Activated T-helper 1 cell treated with anti-CD3 and anti-CD28 coated beads, Interleukin-12 subunit alpha, Interleukin-12 subunit beta, Interleukin-2, Interleukin-4 antibody, amounts not matched to agents 30 ng/mL and 10 ng/mL and 1 ng/mL, durations not matched to agents 14 hours and 24 hours and 36 hours (primary cell): ENCODE results near the gene NFX1. TPM values are rescaled to one million over a fixed set of nuclear protein-coding genes. Genes with fewer than 3 reads are reported as not detected.
"Not testable (repeated sequence)": the region's sequence is repeated elsewhere in the genome, so short reads cannot be mapped to it uniquely, and the experiment has no call there.

Experiments used
- DNase-seq: peaks from one replicate; pipeline ENCODE4 v3.0.0; 2021; ENCODE audit warnings: low spot score
- H3K27ac Mint-ChIP-seq: one replicate; pipeline ENCODE4 v1.8.0; 2021; ENCODE audit warnings: mild to moderate bottlenecking, mixed read lengths
- H3K27me3 Mint-ChIP-seq: one replicate; pipeline ENCODE4 v1.8.0; 2022; ENCODE audit warnings: mild to moderate bottlenecking, moderate library complexity, mixed read lengths; ENCODE audit not compliant: insufficient read depth
- H3K36me3 Mint-ChIP-seq: one replicate; pipeline ENCODE4 v1.8.0; 2021; ENCODE audit warnings: low read depth, mixed read lengths
- H3K4me1 Mint-ChIP-seq: one replicate; pipeline ENCODE4 v1.8.0; 2021; ENCODE audit warnings: low read depth, mixed read lengths
- H3K4me3 Mint-ChIP-seq: one replicate; pipeline ENCODE4 v1.8.0; 2021; ENCODE audit warnings: mild to moderate bottlenecking, moderate library complexity, mixed read lengths
- H3K9me3 Mint-ChIP-seq: one replicate; pipeline ENCODE4 v1.8.0; 2021; ENCODE audit warnings: mixed read lengths
- intact Hi-C: fragments of 100-400 bp; cut with micrococcal nuclease; formaldehyde crosslinking; loops from one replicate; pipeline ENCODE4 v1.15.1; 2024
- total RNA-seq: library from RNA; stranded (reverse); gene quantifications from 2 replicates; pipeline ENCODE4 v1.2.3, GENCODE V29; 2022

Gene NFX1
- total RNA-seq, 1 donor from 2014 or later, result 37.6 TPM

- intact Hi-C loops, result loop anchor here (1.0 to 2.0 kb wide), 2 partner anchors 14 to 30 kb away; partner anchors contain the start of gene NFX1
- no peak for DNase-seq
- H3K36me3 Mint-ChIP-seq, result peaks cover 49% of the 10 kb centered on the region
- no peak overlapping the region for H3K4me3 Mint-ChIP-seq
- peaks cover 13% of the 10 kb centered on the region for H3K4me1 Mint-ChIP-seq
- H3K9me3 Mint-ChIP-seq, result no peaks in the 10 kb centered on the region
- no peaks in the 10 kb centered on the region for H3K27me3 Mint-ChIP-seq
- peak overlapping the region; percentile 53 for H3K27ac Mint-ChIP-seq
Observed at GRCh38 chr9:33320568-33321261, 30.4 kb downstream of the NFX1 start.

- Mint-ChIP-seq H3K4me3 (no peak overlapping the region), H3K36me3 (peaks cover 52% of the 10 kb centered on the region), H3K4me1 (no peaks in the 10 kb centered on the region), H3K27ac (no peak overlapping the region), H3K9me3 (no peaks in the 10 kb centered on the region), H3K27me3 (no peaks in the 10 kb centered on the region)
- intact Hi-C loops, result no loop called here
- DNase-seq, result no peak
Observed at GRCh38 chr9:33329117-33329563, 38.8 kb downstream of the NFX1 start.

- Mint-ChIP-seq H3K4me3 (no peak overlapping the region), H3K9me3 (no peaks in the 10 kb centered on the region), H3K27ac (no peak overlapping the region), H3K36me3 (peaks cover 51% of the 10 kb centered on the region), H3K4me1 (no peaks in the 10 kb centered on the region), H3K27me3 (no peaks in the 10 kb centered on the region)
- no peak for DNase-seq
- intact Hi-C loops, result no loop called here
Observed at GRCh38 chr9:33329979-33330378, 39.7 kb downstream of the NFX1 start.

- no peaks in the 10 kb centered on the region for H3K27me3 Mint-ChIP-seq
- no peaks in the 10 kb centered on the region for H3K9me3 Mint-ChIP-seq
- H3K4me3 Mint-ChIP-seq, result no peak overlapping the region
- no peak overlapping the region for H3K27ac Mint-ChIP-seq
- no peaks in the 10 kb centered on the region for H3K4me1 Mint-ChIP-seq
- intact Hi-C loops, result no loop called here
- DNase-seq, result no peak
- H3K36me3 Mint-ChIP-seq, result peaks cover 53% of the 10 kb centered on the region
Observed at GRCh38 chr9:33331377-33331891, 41.1 kb downstream of the NFX1 start.

- peaks cover 54% of the 10 kb centered on the region for H3K36me3 Mint-ChIP-seq
- H3K4me1 Mint-ChIP-seq, result no peaks in the 10 kb centered on the region
- no peak overlapping the region for H3K27ac Mint-ChIP-seq
- no peaks in the 10 kb centered on the region for H3K9me3 Mint-ChIP-seq
- no peak for DNase-seq
- intact Hi-C loops, result no loop called here
- H3K4me3 Mint-ChIP-seq, result no peak overlapping the region
- no peaks in the 10 kb centered on the region for H3K27me3 Mint-ChIP-seq
Observed at GRCh38 chr9:33332011-33332410, 41.7 kb downstream of the NFX1 start.

- intact Hi-C loops, H3K4me1 Mint-ChIP-seq, H3K27ac Mint-ChIP-seq, DNase-seq, H3K4me3 Mint-ChIP-seq, H3K9me3 Mint-ChIP-seq, H3K27me3 Mint-ChIP-seq: not testable (repeated sequence)
- peaks cover 58% of the 10 kb centered on the region for H3K36me3 Mint-ChIP-seq
Observed at GRCh38 chr9:33332956-33333355, 42.6 kb downstream of the NFX1 start.

GRCh38 chr9:33340186-33340585 is 49.9 kb downstream of the NFX1 start:
- Mint-ChIP-seq H3K27me3 (no peaks in the 10 kb centered on the region), H3K4me1 (peaks cover 20% of the 10 kb centered on the region), H3K27ac (no peak overlapping the region), H3K9me3 (peaks cover 26% of the 10 kb centered on the region), H3K4me3 (no peak overlapping the region), H3K36me3 (peaks cover 49% of the 10 kb centered on the region)
- DNase-seq, result no peak
- intact Hi-C loops, result no loop called here

GRCh38 chr9:33341182-33341581 is 50.9 kb downstream of the NFX1 start:
- H3K4me1 Mint-ChIP-seq, result peaks cover 20% of the 10 kb centered on the region
- intact Hi-C loops, result no loop called here
- peaks cover 51% of the 10 kb centered on the region for H3K36me3 Mint-ChIP-seq
- no peak overlapping the region for H3K4me3 Mint-ChIP-seq
- no peak for DNase-seq
- peaks cover 26% of the 10 kb centered on the region for H3K9me3 Mint-ChIP-seq
- H3K27ac Mint-ChIP-seq, result peak overlapping the region; percentile 53
- H3K27me3 Mint-ChIP-seq, result no peaks in the 10 kb centered on the region

GRCh38 chr9:33344145-33344544 is 53.8 kb downstream of the NFX1 start:
- H3K27ac Mint-ChIP-seq, result no peak overlapping the region
- intact Hi-C loops, result no loop called here
- H3K27me3 Mint-ChIP-seq, result no peaks in the 10 kb centered on the region
- H3K36me3 Mint-ChIP-seq, result peaks cover 67% of the 10 kb centered on the region
- peaks cover 20% of the 10 kb centered on the region for H3K9me3 Mint-ChIP-seq
- no peak overlapping the region for H3K4me3 Mint-ChIP-seq
- no peak for DNase-seq
- H3K4me1 Mint-ChIP-seq, result peaks cover 18% of the 10 kb centered on the region

GRCh38 chr9:33346564-33346963 is 56.2 kb downstream of the NFX1 start:
- H3K9me3 Mint-ChIP-seq, result no peaks in the 10 kb centered on the region
- no peaks in the 10 kb centered on the region for H3K27me3 Mint-ChIP-seq
- peaks cover 5% of the 10 kb centered on the region for H3K4me1 Mint-ChIP-seq
- peaks cover 49% of the 10 kb centered on the region for H3K36me3 Mint-ChIP-seq
- intact Hi-C loops, result no loop called here
- no peak overlapping the region for H3K4me3 Mint-ChIP-seq
- no peak overlapping the region for H3K27ac Mint-ChIP-seq
- DNase-seq, result no peak

GRCh38 chr9:33348998-33349397 is 58.7 kb downstream of the NFX1 start:
- Mint-ChIP-seq H3K27ac (peak overlapping the region; percentile 35), H3K36me3 (peaks cover 43% of the 10 kb centered on the region)

GRCh38 chr9:33349743-33350142 is 59.4 kb downstream of the NFX1 start:
- H3K27me3 Mint-ChIP-seq, result no peaks in the 10 kb centered on the region
- intact Hi-C loops, result no loop called here
- H3K36me3 Mint-ChIP-seq, result peaks cover 42% of the 10 kb centered on the region
- no peak overlapping the region for H3K4me3 Mint-ChIP-seq
- no peaks in the 10 kb centered on the region for H3K9me3 Mint-ChIP-seq
- no peak overlapping the region for H3K27ac Mint-ChIP-seq
- no peak for DNase-seq
- no peaks in the 10 kb centered on the region for H3K4me1 Mint-ChIP-seq

More at GRCh38 chr9:33348998-33349397, 58.7 kb downstream of the NFX1 start:
- H3K27me3 Mint-ChIP-seq, result no peaks in the 10 kb centered on the region
- H3K4me3 Mint-ChIP-seq, result no peak overlapping the region
- no peaks in the 10 kb centered on the region for H3K4me1 Mint-ChIP-seq
- H3K9me3 Mint-ChIP-seq, result no peaks in the 10 kb centered on the region
- intact Hi-C loops, result no loop called here
- no peak for DNase-seq

- Mint-ChIP-seq H3K4me1 (no peaks in the 10 kb centered on the region), H3K27me3 (no peaks in the 10 kb centered on the region), H3K36me3 (peaks cover 43% of the 10 kb centered on the region), H3K27ac (no peak overlapping the region), H3K4me3 (no peak overlapping the region), H3K9me3 (no peaks in the 10 kb centered on the region)
- DNase-seq, result no peak
- intact Hi-C loops, result no loop called here
Observed at GRCh38 chr9:33350310-33350709, 60.0 kb downstream of the NFX1 start.
